OCI-LY7 (cell line): Measurements from ENCODE around the gene GABRG2. TPM values are rescaled to one million over a fixed set of nuclear protein-coding genes. Genes with fewer than 3 reads are reported as not detected.

ENCODE experiments used
- BruUV-seq: library from RNA; stranded (reverse); fragments of 400-500 nt; replicated peaks from 2 replicates; lab custom pipeline; 2021; lab: Mats Ljungman, UMichigan
- CTCF ChIA-PET: fragments of 300-600 bp; sonication (Branson Sonifier 250); formaldehyde crosslinking; loops from one replicate; lab custom pipeline; 2022; ENCODE audit warnings: antibody characterized with exemption; ENCODE audit not compliant: unreplicated experiment; lab: Charles Lee
- POLR2A ChIA-PET: fragments of 300-600 bp; sonication (Branson Sonifier 250); formaldehyde crosslinking; loops from one replicate; lab custom pipeline; 2022; ENCODE audit warnings: antibody characterized with exemption; lab: Charles Lee
- DNase-seq: peaks from one replicate; pipeline ENCODE4 v3.0.0-alpha.2; 2015; ENCODE audit warnings: low spot score
- H2AFZ ChIP-seq: fragments of 200-600 bp; sonication (generic), shearing (Covaris generic); 2 replicates; pipeline ENCODE4 v1.6.1; 2014; ENCODE audit warnings: mild to moderate bottlenecking, antibody characterized with exemption, low read length, moderate library complexity
- H3K27ac ChIP-seq: fragments of 200-600 bp; sonication (generic); 2 replicates; pipeline ENCODE4 v1.5.1; 2014; ENCODE audit warnings: mixed run types, low read depth, mild to moderate bottlenecking, moderate library complexity, low read length, inconsistent platforms; ENCODE audit not compliant: poor library complexity, severe bottlenecking
- H3K36me3 ChIP-seq: fragments of 200-600 bp; sonication (generic); 2 replicates; pipeline ENCODE4 v1.6.1; 2014; ENCODE audit warnings: mild to moderate bottlenecking, antibody characterized with exemption, low read length, moderate library complexity, mixed read lengths; ENCODE audit not compliant: insufficient read depth
- H3K4me1 ChIP-seq: fragments of 200-600 bp; sonication (generic); 2 replicates; pipeline ENCODE4 v1.5.1; 2014; ENCODE audit warnings: mild to moderate bottlenecking, low read length; ENCODE audit not compliant: insufficient read depth, poor library complexity, severe bottlenecking
- H3K4me2 ChIP-seq: fragments of 200-600 bp; sonication (generic); 2 replicates; pipeline ENCODE4 v1.6.1; 2014; ENCODE audit warnings: mild to moderate bottlenecking, low read length
- H3K4me3 ChIP-seq: fragments of 200-600 bp; sonication (generic); 2 replicates; pipeline ENCODE4 v1.5.1; 2014; ENCODE audit warnings: mild to moderate bottlenecking, low read depth, low read length; ENCODE audit not compliant: poor library complexity, severe bottlenecking
- H3K79me2 ChIP-seq: fragments of 200-600 bp; sonication (generic); 2 replicates; pipeline ENCODE4 v1.6.1; 2016; ENCODE audit warnings: low read depth, mild to moderate bottlenecking, low read length, moderate library complexity, mixed read lengths; ENCODE audit not compliant: insufficient read depth
- H3K9me2 ChIP-seq: fragments of 200-600 bp; sonication (generic); 2 replicates; pipeline ENCODE4 v1.6.1; 2016; ENCODE audit warnings: mild to moderate bottlenecking, low read length, mixed read lengths; ENCODE audit not compliant: insufficient read depth
- H3K9me3 ChIP-seq: fragments of 200-600 bp; sonication (generic); 2 replicates; pipeline ENCODE4 v1.6.1; 2014; ENCODE audit warnings: mild to moderate bottlenecking, mixed run types, low read length, mixed read lengths
- H4K20me1 ChIP-seq: fragments of 200-600 bp; sonication (generic); 2 replicates; pipeline ENCODE4 v1.6.1; 2014; ENCODE audit warnings: mild to moderate bottlenecking, antibody characterized with exemption, low read length, moderate library complexity, mixed read lengths; ENCODE audit not compliant: insufficient read depth
- EZH2phosphoT487 ChIP-seq: fragments of 200-600 bp; sonication (generic); IDR thresholded peaks from 2 replicates; pipeline ENCODE4 v1.6.1; 2018; ENCODE audit warnings: low read depth, borderline replicate concordance, mild to moderate bottlenecking, mixed run types, antibody characterized with exemption, low read length, moderate library complexity, mixed read lengths
- intact Hi-C: fragments of 100-400 bp; cut with micrococcal nuclease; formaldehyde crosslinking; loops from one replicate; pipeline ENCODE4 v1.10.0; 2022; ENCODE audit not compliant: unreplicated experiment
- total RNA-seq, 2 experiments: library from RNA; depleted of rRNA in 1 of 2; stranded (reverse); fragments of >200 nt in 1 of 2; shearing (Covaris generic) in 1 of 2; gene quantifications; 2 replicates each; pipeline ENCODE4 v1.2.3, GENCODE V29; 2014 to 2022
- TF ChIP-seq, protein P1 (sequence below): fragments of 200-600 bp; sonication (generic); conservative IDR thresholded peaks from 2 replicates; pipeline ENCODE4 v1.5.1; 2014; ENCODE audit warnings: mild to moderate bottlenecking, antibody characterized with exemption, low read length, moderate library complexity, mixed read lengths

Gene GABRG2
- total RNA-seq, 2 experiments from 2014 or later: 0.03 to 1.2 TPM

GRCh38 chr5:162160401-162160800 is 92.8 kb downstream of the GABRG2 start:
- Histone ChIP-seq H3K4me2 (no peak overlapping the region), H2AFZ (no peak overlapping the region), H3K9me3 (no peaks in the 10 kb centered on the region), H3K9me2 (no peaks in the 10 kb centered on the region), H3K79me2 (no peaks in the 10 kb centered on the region), H4K20me1 (no peaks in the 10 kb centered on the region), H3K4me3 (no peak overlapping the region), H3K27ac (no peak overlapping the region), H3K4me1 (no peaks in the 10 kb centered on the region), H3K36me3 (no peaks in the 10 kb centered on the region)
- intact Hi-C loops: no loop called here
- TF ChIP-seq, protein P1, sequence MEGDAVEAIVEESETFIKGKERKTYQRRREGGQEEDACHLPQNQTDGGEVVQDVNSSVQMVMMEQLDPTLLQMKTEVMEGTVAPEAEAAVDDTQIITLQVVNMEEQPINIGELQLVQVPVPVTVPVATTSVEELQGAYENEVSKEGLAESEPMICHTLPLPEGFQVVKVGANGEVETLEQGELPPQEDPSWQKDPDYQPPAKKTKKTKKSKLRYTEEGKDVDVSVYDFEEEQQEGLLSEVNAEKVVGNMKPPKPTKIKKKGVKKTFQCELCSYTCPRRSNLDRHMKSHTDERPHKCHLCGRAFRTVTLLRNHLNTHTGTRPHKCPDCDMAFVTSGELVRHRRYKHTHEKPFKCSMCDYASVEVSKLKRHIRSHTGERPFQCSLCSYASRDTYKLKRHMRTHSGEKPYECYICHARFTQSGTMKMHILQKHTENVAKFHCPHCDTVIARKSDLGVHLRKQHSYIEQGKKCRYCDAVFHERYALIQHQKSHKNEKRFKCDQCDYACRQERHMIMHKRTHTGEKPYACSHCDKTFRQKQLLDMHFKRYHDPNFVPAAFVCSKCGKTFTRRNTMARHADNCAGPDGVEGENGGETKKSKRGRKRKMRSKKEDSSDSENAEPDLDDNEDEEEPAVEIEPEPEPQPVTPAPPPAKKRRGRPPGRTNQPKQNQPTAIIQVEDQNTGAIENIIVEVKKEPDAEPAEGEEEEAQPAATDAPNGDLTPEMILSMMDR: no peak
- no peak for TF ChIP-seq EZH2phosphoT487
- ChIA-PET POLR2A (no interaction called here), CTCF (no interaction called here)
- no peak for DNase-seq
- no TSS peak for BruUV-seq

GRCh38 chr5:162163663-162164062 is 96.1 kb downstream of the GABRG2 start:
- CTCF ChIA-PET: no interaction called here
- POLR2A ChIA-PET: no interaction called here
- TF ChIP-seq, protein P1: no peak
- TF ChIP-seq EZH2phosphoT487: no peak

DNA sequence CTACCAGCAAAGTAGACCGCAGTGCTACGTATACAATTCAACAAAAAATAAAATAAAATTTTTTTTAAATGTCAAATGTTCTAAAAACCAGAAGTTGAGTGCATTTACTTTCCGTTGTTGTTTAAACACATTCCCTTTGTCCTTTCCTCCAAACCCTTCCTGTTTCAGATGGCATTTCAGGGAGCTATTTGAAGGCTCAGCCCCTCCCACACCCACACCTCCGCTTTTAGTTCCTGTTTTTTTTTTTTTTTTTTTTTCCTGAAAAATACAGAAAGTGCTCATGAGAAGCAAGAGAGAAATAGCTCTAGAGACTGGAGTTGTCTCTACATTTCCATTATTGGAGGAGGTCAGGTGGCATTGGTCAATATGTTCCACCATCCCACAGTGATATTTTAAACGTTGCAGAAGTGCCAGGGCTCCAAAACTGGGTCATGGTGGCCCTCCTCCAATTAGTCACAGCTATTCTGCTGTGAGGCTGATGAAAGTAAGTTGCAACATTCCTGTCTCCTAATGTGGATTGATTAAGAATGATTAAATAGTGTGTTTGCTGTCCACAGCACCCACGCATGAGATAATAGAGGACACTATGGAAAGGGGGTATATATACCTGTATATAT is 106.9 kb downstream of the GABRG2 start:
- no peak overlapping the region for H3K27ac ChIP-seq
- no peaks in the 10 kb centered on the region for H3K4me1 ChIP-seq
- POLR2A ChIA-PET: no interaction called here
- no TSS peak for BruUV-seq
- H3K9me3 ChIP-seq: no peaks in the 10 kb centered on the region
- H3K4me2 ChIP-seq: no peak overlapping the region
- H3K4me3 ChIP-seq: no peak overlapping the region
- DNase-seq: no peak
- H4K20me1 ChIP-seq: no peaks in the 10 kb centered on the region
- TF ChIP-seq, protein P1: no peak
- CTCF ChIA-PET: no interaction called here
- H3K79me2 ChIP-seq: no peaks in the 10 kb centered on the region
- H3K9me2 ChIP-seq: no peaks in the 10 kb centered on the region
- H2AFZ ChIP-seq: no peak overlapping the region
- intact Hi-C loops: no loop called here
- H3K36me3 ChIP-seq: no peaks in the 10 kb centered on the region

More at GRCh38 chr5:162163663-162164062, 96.1 kb downstream of the GABRG2 start:
- Histone ChIP-seq H3K79me2 (no peaks in the 10 kb centered on the region), H3K4me3 (no peak overlapping the region), H3K4me2 (no peak overlapping the region), H3K27ac (no peak overlapping the region), H3K9me2 (no peaks in the 10 kb centered on the region), H2AFZ (no peak overlapping the region), H3K9me3 (no peaks in the 10 kb centered on the region), H3K4me1 (no peaks in the 10 kb centered on the region), H4K20me1 (no peaks in the 10 kb centered on the region), H3K36me3 (no peaks in the 10 kb centered on the region)
- no peak for DNase-seq
- BruUV-seq: no TSS peak
- intact Hi-C loops: no loop called here
